ENCODE measurements around the gene DAZAP1. TPM values are rescaled to one million over a fixed set of nuclear protein-coding genes. Genes with fewer than 3 reads are reported as not detected.

The DAZAP1 gene
- polyA plus RNA-seq, 1 experiment: 45.8 TPM

GRCh38 chr19:1481893-1482360 is 74.5 kb downstream of the DAZAP1 start:
- DNase-seq (ENCODE audit: low read depth, low spot score): no peak
- no peak overlapping the region for H3K4me3 ChIP-seq (ENCODE audit: low read depth, low read length)
- TF ChIP-seq CTCF (IDR thresholded peaks at IDR 0.05; ENCODE audit: low read depth, low read length): no peak
- H3K9me3 ChIP-seq (ENCODE audit: control insufficient read depth, insufficient read depth, low read length): no peaks in the 10 kb centered on the region; the same call in 1 of the 2 replicates
- H3K27me3 ChIP-seq (ENCODE audit: control insufficient read depth, insufficient read depth, low read length): no peaks in the 10 kb centered on the region
- POLR2A ChIA-PET: no interaction called here
- CTCF ChIA-PET: no interaction called here
- no peak overlapping the region for H3K27ac ChIP-seq (ENCODE audit: low read depth, low read length)

GRCh38 chr19:1482361-1483130 is 75.2 kb downstream of the DAZAP1 start:
- Histone ChIP-seq H3K9me3 (ENCODE audit: control insufficient read depth, insufficient read depth, low read length) (no peaks in the 10 kb centered on the region; the same call in 1 of the 2 replicates), H3K27me3 (ENCODE audit: control insufficient read depth, insufficient read depth, low read length) (no peaks in the 10 kb centered on the region), H3K27ac (ENCODE audit: low read depth, low read length) (no peak overlapping the region), H3K4me3 (ENCODE audit: low read depth, low read length) (no peak overlapping the region)
- CTCF ChIA-PET: no interaction called here
- POLR2A ChIA-PET: no interaction called here
- no peak for TF ChIP-seq CTCF (IDR thresholded peaks at IDR 0.05; ENCODE audit: low read depth, low read length)
- DNase-seq (ENCODE audit: low read depth, low spot score): no peak

- POLR2A ChIA-PET: no interaction called here
- TF ChIP-seq CTCF (IDR thresholded peaks at IDR 0.05; ENCODE audit: low read depth, low read length): no peak
Observed at GRCh38 chr19:1483131-1483978, 76.0 kb downstream of the DAZAP1 start.

GRCh38 chr19:1483979-1484428 is 76.6 kb downstream of the DAZAP1 start:
- TF ChIP-seq CTCF (IDR thresholded peaks at IDR 0.05; ENCODE audit: low read depth, low read length): no peak
- H3K27me3 ChIP-seq (ENCODE audit: control insufficient read depth, insufficient read depth, low read length): no peaks in the 10 kb centered on the region
- POLR2A ChIA-PET: no interaction called here
- DNase-seq (ENCODE audit: low read depth, low spot score): no peak
- no peak overlapping the region for H3K4me3 ChIP-seq (ENCODE audit: low read depth, low read length)
- no peaks in the 10 kb centered on the region; the same call in 1 of the 2 replicates for H3K9me3 ChIP-seq (ENCODE audit: control insufficient read depth, insufficient read depth, low read length)
- CTCF ChIA-PET: no interaction called here
- H3K27ac ChIP-seq (ENCODE audit: low read depth, low read length): no peak overlapping the region

More at GRCh38 chr19:1483131-1483978, 76.0 kb downstream of the DAZAP1 start:
- no peak overlapping the region for H3K4me3 ChIP-seq (ENCODE audit: low read depth, low read length)
- CTCF ChIA-PET: no interaction called here
- H3K9me3 ChIP-seq (ENCODE audit: control insufficient read depth, insufficient read depth, low read length): no peaks in the 10 kb centered on the region; the same call in 1 of the 2 replicates
- no peak overlapping the region for H3K27ac ChIP-seq (ENCODE audit: low read depth, low read length)
- DNase-seq (ENCODE audit: low read depth, low spot score): no peak
- H3K27me3 ChIP-seq (ENCODE audit: control insufficient read depth, insufficient read depth, low read length): no peaks in the 10 kb centered on the region

Other genes starting within 250 kb of the DAZAP1 start
- gene SBNO2, start 233.3 kb upstream of the DAZAP1 start, polyA plus RNA-seq (2011; rRNA removed): 9.9 and 14.2 TPM in 2 replicates
- 24.6 and 26.6 TPM in 2 replicates for gene STK11, start 201.8 kb upstream of the DAZAP1 start, polyA plus RNA-seq (2011; rRNA removed)
- 1.1 and 1.6 TPM in 2 replicates for gene CBARP, start 169.6 kb upstream of the DAZAP1 start, polyA plus RNA-seq (2011; rRNA removed)
- 36.4 and 55.1 TPM in 2 replicates for gene ATP5F1D, start 165.8 kb upstream of the DAZAP1 start, polyA plus RNA-seq (2011; rRNA removed)
- gene MIDN, start 159.0 kb upstream of the DAZAP1 start, polyA plus RNA-seq (2011; rRNA removed): 6.6 and 10.6 TPM in 2 replicates
- gene CIRBP, start 138.3 kb upstream of the DAZAP1 start, polyA plus RNA-seq (2011; rRNA removed): 269 and 274 TPM in 2 replicates
- gene FAM174C, start 132.1 kb upstream of the DAZAP1 start, polyA plus RNA-seq (2011; rRNA removed): 16.6 and 29.1 TPM in 2 replicates
- not detected in 2 replicates for gene EFNA2, start 121.7 kb upstream of the DAZAP1 start, polyA plus RNA-seq (2011; rRNA removed)
- 26.1 and 45.5 TPM in 2 replicates for gene NDUFS7, start 23.7 kb upstream of the DAZAP1 start, polyA plus RNA-seq (2011; rRNA removed)
- gene GAMT, start 6.0 kb upstream of the DAZAP1 start, polyA plus RNA-seq (2011; rRNA removed): 26.9 and 39.8 TPM in 2 replicates
- 596 and 980 TPM in 2 replicates for gene RPS15, start 30.8 kb downstream of the DAZAP1 start, polyA plus RNA-seq (2011; rRNA removed)
- 0.09 and 0.17 TPM in 2 replicates for gene APC2, start 42.5 kb downstream of the DAZAP1 start, polyA plus RNA-seq (2011; rRNA removed)
- 14.5 and 17.5 TPM in 2 replicates for gene C19orf25, start 71.6 kb downstream of the DAZAP1 start, polyA plus RNA-seq (2011; rRNA removed)
- 0.40 TPM in 2 replicates for gene PCSK4, start 82.8 kb downstream of the DAZAP1 start, polyA plus RNA-seq (2011; rRNA removed)
- 0.84 and 1.1 TPM in 2 replicates for gene REEP6, start 83.6 kb downstream of the DAZAP1 start, polyA plus RNA-seq (2011; rRNA removed)
- gene ADAMTSL5, start 105.4 kb downstream of the DAZAP1 start, polyA plus RNA-seq (2011; rRNA removed): 5.6 and 7.5 TPM in 2 replicates
- gene PLK5, start 116.5 kb downstream of the DAZAP1 start, polyA plus RNA-seq (2011; rRNA removed): not detected in 2 replicates
- gene MEX3D, start 160.7 kb downstream of the DAZAP1 start, polyA plus RNA-seq (2011; rRNA removed): 5.4 and 6.2 TPM in 2 replicates
- 21.9 and 35.4 TPM in 2 replicates for gene MBD3, start 185.3 kb downstream of the DAZAP1 start, polyA plus RNA-seq (2011; rRNA removed)
- gene UQCR11, start 197.9 kb downstream of the DAZAP1 start, polyA plus RNA-seq (2011; rRNA removed): 153 and 166 TPM in 2 replicates
- 47.3 and 51.7 TPM in 2 replicates for gene TCF3, start 245.0 kb downstream of the DAZAP1 start, polyA plus RNA-seq (2011; rRNA removed)

All from AG04450 (cell line).